ENCODE results near the gene PYGM.

GRCh38 chr11:64799623-64800302 lies 40.0 kb upstream of the PYGM start:
- no peak for TF ChIP-seq CTCF (conservative IDR thresholded peaks at IDR 0.05 in 1 of 2, IDR thresholded peaks at IDR 0.05 in 1 of 2; ENCODE audit: low read depth in 1 of 2, low read length in 2 of 2)
- TF ChIP-seq EZH2 (IDR thresholded peaks at IDR 0.05; ENCODE audit: low read length, missing control alignments): no peak

All from fibroblast of lung (primary cell).